Ammon's horn (tissue), 1 donor: ENCODE results near the gene EXOG.
"Not testable (repeated sequence)": the region's sequence is repeated elsewhere in the genome, so short reads cannot be mapped to it uniquely, and the experiment has no call there.

Experiments used
- DNase-seq: peaks from one replicate; pipeline ENCODE4 v3.0.0-alpha.2; 2016; ENCODE audit warnings: low spot score

Gene EXOG

GRCh38 chr3:38563886-38564270 is 67.7 kb downstream of the EXOG start:
- no peak for DNase-seq

GRCh38 chr3:38564631-38565338 is 68.6 kb downstream of the EXOG start:
- no peak for DNase-seq

- no peak for DNase-seq
Observed at GRCh38 chr3:38565339-38566214, 69.4 kb downstream of the EXOG start.

GRCh38 chr3:38566215-38566528 is 70.0 kb downstream of the EXOG start:
- no peak for DNase-seq

DNA sequence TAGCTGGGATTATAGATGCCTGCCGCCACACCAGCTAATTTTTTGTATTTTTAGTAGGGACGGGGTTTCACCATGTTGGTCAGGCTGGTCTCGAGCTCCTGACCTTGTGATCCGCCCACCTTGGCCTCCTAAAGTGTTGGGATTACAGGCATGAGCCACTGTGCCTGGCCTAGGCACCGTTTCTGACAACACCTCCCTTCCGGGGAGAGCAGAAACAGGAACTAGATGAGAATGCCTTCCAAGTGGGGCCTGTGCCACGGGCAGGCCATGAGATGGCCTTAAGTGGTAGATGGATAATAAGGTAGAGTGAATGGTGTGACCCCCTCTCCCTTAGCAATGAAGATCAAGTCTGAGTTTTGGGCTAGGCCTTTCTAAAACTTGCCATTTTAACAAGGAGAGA is 70.7 kb downstream of the EXOG start:
- DNase-seq: not testable (repeated sequence)

GRCh38 chr3:38567498-38567897 is 71.4 kb downstream of the EXOG start:
- no peak for DNase-seq

DNA sequence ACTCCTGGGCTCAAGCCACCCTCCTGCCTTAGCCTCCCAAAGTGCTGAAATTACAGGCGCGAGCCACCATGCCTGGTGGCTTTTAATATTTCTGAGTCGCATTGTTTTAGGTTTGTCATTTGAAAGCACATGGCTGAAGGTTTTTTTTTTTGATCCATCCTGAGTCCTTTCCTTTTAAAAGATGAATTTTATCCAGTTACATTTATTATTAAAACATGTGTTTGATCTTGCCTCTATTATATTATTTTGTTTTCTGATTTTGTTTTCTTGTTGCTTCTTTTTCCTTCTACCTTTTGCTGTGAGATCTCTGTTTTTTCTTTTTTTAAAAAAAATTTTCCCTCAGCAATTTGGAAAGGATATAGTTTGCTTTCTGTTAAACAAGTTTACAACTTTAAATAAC is 77.0 kb downstream of the EXOG start:
- no peak for DNase-seq

DNA sequence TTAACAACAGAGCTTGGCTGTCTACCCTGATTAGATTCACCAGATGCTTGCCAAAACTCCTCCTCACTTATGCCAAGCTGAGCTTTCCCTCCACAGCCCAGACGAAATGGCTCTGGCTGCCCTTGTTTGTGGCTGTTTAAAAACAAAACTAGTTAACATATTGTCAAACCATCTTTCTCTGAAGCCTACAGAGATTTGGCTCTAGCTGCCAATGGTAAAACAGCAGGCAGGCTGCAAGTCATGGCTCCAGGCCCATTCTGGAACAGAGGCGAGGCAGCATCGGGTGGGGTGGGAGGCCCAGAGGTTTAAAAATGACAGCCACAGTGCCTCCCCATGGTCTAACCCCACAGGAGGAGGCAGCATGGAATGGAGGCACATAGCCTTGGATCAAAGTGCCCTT is 77.4 kb downstream of the EXOG start:
- peak; percentile 54 for DNase-seq

- DNase-seq: no peak
Observed at GRCh38 chr3:38574411-38575278, 78.5 kb downstream of the EXOG start.

- DNase-seq: no peak
Observed at GRCh38 chr3:38575279-38575843, 79.2 kb downstream of the EXOG start.
